Osteoblast (primary cell): Measurements from ENCODE around the gene DNAH11. TPM values are rescaled to one million over a fixed set of nuclear protein-coding genes. Genes with fewer than 3 reads are reported as not detected.

Experiments used
- DNase-seq: peaks from one replicate; pipeline ENCODE4 v3.0.0; 2011; ENCODE audit warnings: low spot score, mixed read lengths; ENCODE audit not compliant: insufficient read length; ENCODE audit errors: missing footprints
- H2AFZ ChIP-seq: 2 replicates; pipeline ENCODE4 v1.6.0; 2011; ENCODE audit warnings: mild to moderate bottlenecking, low read length
- H3K27ac ChIP-seq: 2 replicates; pipeline ENCODE4 v1.5.1; 2011; ENCODE audit warnings: mild to moderate bottlenecking, low read depth, low read length, moderate library complexity
- H3K27me3 ChIP-seq: 2 replicates; pipeline ENCODE4 v1.6.0; 2012; ENCODE audit warnings: mild to moderate bottlenecking, control low read depth, inconsistent platforms, low read length, moderate library complexity; ENCODE audit not compliant: insufficient read depth
- H3K36me3 ChIP-seq: 2 replicates; pipeline ENCODE4 v1.5.1; 2011; ENCODE audit warnings: mild to moderate bottlenecking, low read length, control low read depth, moderate library complexity; ENCODE audit not compliant: insufficient read depth
- H3K4me1 ChIP-seq: 2 replicates; pipeline ENCODE4 v1.5.1; 2011; ENCODE audit warnings: mild to moderate bottlenecking, low read length, control low read depth, moderate library complexity; ENCODE audit not compliant: insufficient read depth
- H3K4me2 ChIP-seq: 2 replicates; pipeline ENCODE4 v1.6.0; 2011; ENCODE audit warnings: mild to moderate bottlenecking, low read length; ENCODE audit not compliant: insufficient read depth
- H3K4me3 ChIP-seq: fragments of 200-600 bp; sonication (generic); 3 replicates; pipeline ENCODE4 v1.5.1; 2012; ENCODE audit warnings: mild to moderate bottlenecking, low read length, inconsistent platforms; ENCODE audit not compliant: insufficient read depth
- H3K79me2 ChIP-seq: 2 replicates; pipeline ENCODE4 v1.6.0; 2012; ENCODE audit warnings: mild to moderate bottlenecking, low read length, control low read depth, inconsistent platforms; ENCODE audit not compliant: insufficient read depth
- H3K9me3 ChIP-seq: 2 replicates; pipeline ENCODE4 v1.5.1; 2011; ENCODE audit warnings: low read depth, low read length, control low read depth
- H4K20me1 ChIP-seq: 2 replicates; pipeline ENCODE4 v1.6.0; 2012; ENCODE audit warnings: mild to moderate bottlenecking, low read length, control low read depth; ENCODE audit not compliant: insufficient read depth
- total RNA-seq: library from RNA; depleted of rRNA; stranded (reverse); fragments of >200 nt; gene quantifications from 2 replicates; pipeline ENCODE4 v1.2.3, GENCODE V29; 2012
- TF ChIP-seq, protein P1 (sequence below): IDR thresholded peaks from 2 replicates; pipeline ENCODE4 v1.5.1; 2011; ENCODE audit warnings: mild to moderate bottlenecking, low read depth, low read length, moderate library complexity; ENCODE audit errors: extremely low read depth

The DNAH11 gene
- total RNA-seq, 1 donor, result 1.1 TPM

GRCh38 chr7:21568762-21569161 lies 25.9 kb downstream of the DNAH11 start:
- Histone ChIP-seq H3K4me1 (no peaks in the 10 kb centered on the region), H3K27me3 (no peaks in the 10 kb centered on the region), H3K36me3 (no peaks in the 10 kb centered on the region), H3K79me2 (no peaks in the 10 kb centered on the region), H3K4me2 (no peak overlapping the region), H4K20me1 (no peaks in the 10 kb centered on the region), H3K4me3 (no peak overlapping the region), H2AFZ (no peak overlapping the region), H3K27ac (no peak overlapping the region), H3K9me3 (no peaks in the 10 kb centered on the region)
- DNase-seq, result no peak
- TF ChIP-seq, protein P1, sequence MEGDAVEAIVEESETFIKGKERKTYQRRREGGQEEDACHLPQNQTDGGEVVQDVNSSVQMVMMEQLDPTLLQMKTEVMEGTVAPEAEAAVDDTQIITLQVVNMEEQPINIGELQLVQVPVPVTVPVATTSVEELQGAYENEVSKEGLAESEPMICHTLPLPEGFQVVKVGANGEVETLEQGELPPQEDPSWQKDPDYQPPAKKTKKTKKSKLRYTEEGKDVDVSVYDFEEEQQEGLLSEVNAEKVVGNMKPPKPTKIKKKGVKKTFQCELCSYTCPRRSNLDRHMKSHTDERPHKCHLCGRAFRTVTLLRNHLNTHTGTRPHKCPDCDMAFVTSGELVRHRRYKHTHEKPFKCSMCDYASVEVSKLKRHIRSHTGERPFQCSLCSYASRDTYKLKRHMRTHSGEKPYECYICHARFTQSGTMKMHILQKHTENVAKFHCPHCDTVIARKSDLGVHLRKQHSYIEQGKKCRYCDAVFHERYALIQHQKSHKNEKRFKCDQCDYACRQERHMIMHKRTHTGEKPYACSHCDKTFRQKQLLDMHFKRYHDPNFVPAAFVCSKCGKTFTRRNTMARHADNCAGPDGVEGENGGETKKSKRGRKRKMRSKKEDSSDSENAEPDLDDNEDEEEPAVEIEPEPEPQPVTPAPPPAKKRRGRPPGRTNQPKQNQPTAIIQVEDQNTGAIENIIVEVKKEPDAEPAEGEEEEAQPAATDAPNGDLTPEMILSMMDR, result no peak

- TF ChIP-seq, protein P1, result no peak
- Histone ChIP-seq H3K4me3 (no peak overlapping the region), H3K79me2 (no peaks in the 10 kb centered on the region), H3K36me3 (no peaks in the 10 kb centered on the region), H2AFZ (no peak overlapping the region), H3K27me3 (no peaks in the 10 kb centered on the region), H4K20me1 (no peaks in the 10 kb centered on the region), H3K4me1 (no peaks in the 10 kb centered on the region), H3K27ac (no peak overlapping the region), H3K9me3 (no peaks in the 10 kb centered on the region), H3K4me2 (no peak overlapping the region)
- DNase-seq, result no peak
These were observed 29.8 kb downstream of the DNAH11 start for GRCh38 chr7:21572331-21573313.

GRCh38 chr7:21579341-21580072 lies 36.7 kb downstream of the DNAH11 start:
- H3K4me1 ChIP-seq, result no peaks in the 10 kb centered on the region
- H3K79me2 ChIP-seq, result no peaks in the 10 kb centered on the region
- H3K4me2 ChIP-seq, result no peak overlapping the region
- no peak overlapping the region for H3K4me3 ChIP-seq
- TF ChIP-seq, protein P1, result no peak
- H3K9me3 ChIP-seq, result no peaks in the 10 kb centered on the region
- no peaks in the 10 kb centered on the region for H4K20me1 ChIP-seq
- no peaks in the 10 kb centered on the region for H3K36me3 ChIP-seq
- no peak for DNase-seq
- H2AFZ ChIP-seq, result no peak overlapping the region
- H3K27ac ChIP-seq, result no peak overlapping the region
- H3K27me3 ChIP-seq, result no peaks in the 10 kb centered on the region

- H3K4me2 ChIP-seq, result no peak overlapping the region
- no peaks in the 10 kb centered on the region for H4K20me1 ChIP-seq
- no peaks in the 10 kb centered on the region for H3K4me1 ChIP-seq
- H3K4me3 ChIP-seq, result no peak overlapping the region
- TF ChIP-seq, protein P1, result no peak
- no peak overlapping the region for H2AFZ ChIP-seq
- no peaks in the 10 kb centered on the region for H3K79me2 ChIP-seq
- H3K27me3 ChIP-seq, result no peaks in the 10 kb centered on the region
- H3K9me3 ChIP-seq, result no peaks in the 10 kb centered on the region
- DNase-seq, result no peak
- H3K36me3 ChIP-seq, result no peaks in the 10 kb centered on the region
- no peak overlapping the region for H3K27ac ChIP-seq
These were observed 37.3 kb downstream of the DNAH11 start for GRCh38 chr7:21580073-21580521.
